H1 (cell line): ENCODE data around the gene DCAF17. TPM values are rescaled to one million over a fixed set of nuclear protein-coding genes. Genes with fewer than 3 reads are reported as not detected.

ENCODE experiments used
- SIN3A ChIP-seq, 2 experiments: IDR thresholded peaks in 1 of 2; conservative IDR thresholded peaks in 1 of 2; 2 replicates each; pipeline ENCODE4 v1.6.1; 2011 to 2012; ENCODE audit warnings: low read length in 2 of 2, improper control_type of control experiment in 1 of 2, low read depth in 1 of 2, mild to moderate bottlenecking in 1 of 2
- SP2 ChIP-seq: IDR thresholded peaks from 2 replicates; pipeline ENCODE4 v1.6.1; 2012; ENCODE audit warnings: mild to moderate bottlenecking, low read length, inconsistent platforms
- polyA plus RNA-seq, 7 experiments: library from polyadenylated mRNA; depleted of rRNA in 3 of 7; stranded (reverse) in 5 of 7; unstranded in 2 of 7; fragments of >200 nt in 5 of 7; fragments of 200-250 nt in 2 of 7; gene quantifications; 1 replicate in 5 of 7; 2 replicates in 1 of 7; 4 replicates in 1 of 7; pipeline versions ENCODE4 v1.2.1 to v1.2.3, GENCODE V29; 2011 to 2013; ENCODE audit warnings: missing spikeins in 2 of 7, mixed read lengths in 2 of 7
- total RNA-seq: library from RNA; stranded (reverse); fragmentation: NEBNext Ultra II Directional; extraction: Animal tissue kit (Norgen Biotek cat#: 25700); gene quantifications from 2 replicates; pipeline ENCODE4 v1.2.1, GENCODE V29; 2021
- TF ChIP-seq, protein P1 (sequence below): IDR thresholded peaks from 2 replicates; pipeline ENCODE4 v1.6.1; 2012; ENCODE audit warnings: inconsistent platforms

Gene DCAF17
- total and polyA plus RNA-seq, 2 of the 8 experiments (the other 6 are each of a cell fraction or from before 2014, with no cell fraction given): 10.7 to 30.0 TPM

DNA sequence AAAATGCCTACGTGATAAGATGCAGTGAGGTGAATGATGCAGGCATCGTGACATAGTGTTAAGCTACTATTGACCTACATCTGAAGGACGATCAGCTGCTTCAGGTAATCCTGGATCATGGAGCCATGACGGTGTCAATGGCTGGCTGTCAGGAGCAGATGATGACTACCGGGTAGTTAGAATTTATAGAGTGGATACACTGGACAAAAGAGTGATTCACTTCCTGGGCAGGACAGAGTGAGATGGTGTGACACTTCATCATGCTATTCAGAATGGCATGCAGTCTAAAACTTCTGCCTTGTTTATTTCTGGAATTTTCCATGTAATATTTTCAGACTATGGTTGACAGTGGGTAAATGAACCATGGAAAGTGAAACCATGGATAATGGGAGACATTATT is 29.8 kb upstream of the DCAF17 start (continued):
- no peak for TF ChIP-seq SIN3A (conservative IDR thresholded peaks at IDR 0.05 in 1 of 2, IDR thresholded peaks at IDR 0.05 in 1 of 2; ENCODE audit: low read depth in 1 of 2, low read length in 2 of 2)
- TF ChIP-seq, protein P1, sequence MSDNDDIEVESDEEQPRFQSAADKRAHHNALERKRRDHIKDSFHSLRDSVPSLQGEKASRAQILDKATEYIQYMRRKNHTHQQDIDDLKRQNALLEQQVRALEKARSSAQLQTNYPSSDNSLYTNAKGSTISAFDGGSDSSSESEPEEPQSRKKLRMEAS: no peak
- no peak for TF ChIP-seq SP2
